ENCODE measurements around the gene TAX1BP1.
A peak's percentile ranks its signal among the peaks of the same experiment; 100 is the strongest.

Gene TAX1BP1

DNA sequence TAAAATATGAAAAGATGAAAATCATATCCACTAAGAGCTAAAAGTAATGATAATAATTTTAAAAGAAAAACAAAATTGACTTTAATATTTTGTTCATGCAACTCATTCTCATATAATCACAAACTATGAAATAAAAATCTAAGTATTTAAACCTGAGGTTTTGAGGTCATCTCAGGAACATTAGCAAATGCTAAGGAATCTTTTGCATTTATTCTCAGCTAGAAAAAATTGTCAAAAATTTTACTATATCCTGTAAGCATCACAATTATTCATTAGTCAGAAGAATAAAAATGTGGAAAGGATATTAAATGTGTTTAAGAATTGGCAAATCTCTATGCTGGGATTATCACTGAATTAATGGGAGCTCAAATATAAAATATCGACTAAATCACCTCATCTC lies 36.8 kb upstream of the TAX1BP1 start:
- no peak for DNase-seq (ENCODE audit: extremely low read depth, low read depth)
- TF ChIP-seq, protein P1, sequence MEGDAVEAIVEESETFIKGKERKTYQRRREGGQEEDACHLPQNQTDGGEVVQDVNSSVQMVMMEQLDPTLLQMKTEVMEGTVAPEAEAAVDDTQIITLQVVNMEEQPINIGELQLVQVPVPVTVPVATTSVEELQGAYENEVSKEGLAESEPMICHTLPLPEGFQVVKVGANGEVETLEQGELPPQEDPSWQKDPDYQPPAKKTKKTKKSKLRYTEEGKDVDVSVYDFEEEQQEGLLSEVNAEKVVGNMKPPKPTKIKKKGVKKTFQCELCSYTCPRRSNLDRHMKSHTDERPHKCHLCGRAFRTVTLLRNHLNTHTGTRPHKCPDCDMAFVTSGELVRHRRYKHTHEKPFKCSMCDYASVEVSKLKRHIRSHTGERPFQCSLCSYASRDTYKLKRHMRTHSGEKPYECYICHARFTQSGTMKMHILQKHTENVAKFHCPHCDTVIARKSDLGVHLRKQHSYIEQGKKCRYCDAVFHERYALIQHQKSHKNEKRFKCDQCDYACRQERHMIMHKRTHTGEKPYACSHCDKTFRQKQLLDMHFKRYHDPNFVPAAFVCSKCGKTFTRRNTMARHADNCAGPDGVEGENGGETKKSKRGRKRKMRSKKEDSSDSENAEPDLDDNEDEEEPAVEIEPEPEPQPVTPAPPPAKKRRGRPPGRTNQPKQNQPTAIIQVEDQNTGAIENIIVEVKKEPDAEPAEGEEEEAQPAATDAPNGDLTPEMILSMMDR (IDR thresholded peaks at IDR 0.05; ENCODE audit: low read depth, low read length), result no peak

DNA sequence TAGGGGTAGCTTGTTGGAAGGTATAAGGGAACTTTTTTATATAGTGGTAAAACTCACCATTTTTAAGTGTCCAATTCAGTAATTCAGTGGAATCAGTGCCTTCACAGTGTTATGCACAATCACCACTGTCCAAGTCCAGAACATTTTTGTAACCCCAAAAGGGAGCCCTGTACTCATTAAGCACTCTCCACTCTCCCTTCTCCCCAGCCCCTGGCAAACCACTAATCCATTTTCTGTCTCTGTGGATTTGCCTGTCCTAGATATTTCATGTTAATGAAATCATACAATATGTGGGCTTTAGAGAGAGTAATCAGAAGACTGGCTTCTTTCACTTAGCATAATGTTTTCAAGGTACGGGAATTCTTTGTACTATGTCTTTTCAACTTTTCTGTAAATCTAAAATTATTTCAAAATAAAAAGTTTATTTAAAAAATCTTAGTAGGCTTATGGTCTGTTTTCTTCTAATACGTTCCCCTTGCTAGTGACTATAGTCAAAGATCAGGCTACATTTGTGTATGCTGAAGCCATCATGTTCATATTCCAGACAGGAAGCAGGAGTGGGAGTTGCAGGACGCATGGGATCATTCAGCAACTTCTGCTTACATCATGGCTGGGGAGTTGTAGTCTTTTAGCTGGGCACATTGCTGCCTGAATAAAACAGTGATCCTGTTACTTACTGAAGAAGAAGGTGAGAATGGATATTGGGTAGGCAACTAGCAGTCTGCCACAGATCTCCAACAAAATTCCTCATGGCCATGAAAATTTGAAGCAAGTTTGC lies 35.4 kb upstream of the TAX1BP1 start:
- no peak for DNase-seq (ENCODE audit: extremely low read depth, low read depth)
- TF ChIP-seq, protein P1 (IDR thresholded peaks at IDR 0.05; ENCODE audit: low read depth, low read length), result no peak

GRCh38 chr7:27705200-27705594 lies 34.8 kb upstream of the TAX1BP1 start:
- TF ChIP-seq, protein P1 (IDR thresholded peaks at IDR 0.05; ENCODE audit: low read depth, low read length), result no peak
- no peak for DNase-seq (ENCODE audit: extremely low read depth, low read depth)

DNA sequence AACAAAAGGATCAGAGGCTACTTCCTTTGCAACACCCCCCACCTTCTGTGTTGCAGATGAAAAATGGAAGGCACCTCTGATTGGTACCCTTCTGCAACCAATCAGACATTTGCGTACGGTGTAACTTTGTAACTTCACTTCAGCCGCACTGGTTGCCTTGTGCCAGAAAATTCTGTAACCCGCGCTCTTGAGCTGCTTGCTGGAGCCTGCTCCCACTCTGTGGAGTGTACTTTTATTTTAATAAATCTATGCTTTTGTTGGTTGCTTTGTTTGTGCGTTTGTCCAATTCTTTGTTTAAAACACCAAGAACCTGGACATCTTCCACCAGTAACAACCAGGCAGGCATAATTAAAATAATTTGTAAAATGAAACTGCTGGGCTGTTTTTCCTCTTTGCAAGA lies 31.5 kb upstream of the TAX1BP1 start:
- TF ChIP-seq, protein P1 (IDR thresholded peaks at IDR 0.05; ENCODE audit: low read depth, low read length), result no peak
- no peak for DNase-seq (ENCODE audit: extremely low read depth, low read depth)

- peak; percentile 42 for DNase-seq (ENCODE audit: extremely low read depth, low read depth)
- TF ChIP-seq, protein P1 (IDR thresholded peaks at IDR 0.05; ENCODE audit: low read depth, low read length), result no peak
Measured at GRCh38 chr7:27709137-27710075, 30.6 kb upstream of the TAX1BP1 start.

- DNase-seq (ENCODE audit: extremely low read depth, low read depth), result no peak
- TF ChIP-seq, protein P1 (IDR thresholded peaks at IDR 0.05; ENCODE audit: low read depth, low read length), result no peak
Measured at GRCh38 chr7:27712217-27712616, 27.7 kb upstream of the TAX1BP1 start.

Data from AG09319 (cell line).